ENCODE measurements around the gene ABHD1. TPM values are rescaled to one million over a fixed set of nuclear protein-coding genes. Genes with fewer than 3 reads are reported as not detected.
"Not testable (repeated sequence)": the region's sequence is repeated elsewhere in the genome, so short reads cannot be mapped to it uniquely, and the experiment has no call there.

Gene ABHD1
- total RNA-seq, 1 donor from 2014 or later: not detected

DNA sequence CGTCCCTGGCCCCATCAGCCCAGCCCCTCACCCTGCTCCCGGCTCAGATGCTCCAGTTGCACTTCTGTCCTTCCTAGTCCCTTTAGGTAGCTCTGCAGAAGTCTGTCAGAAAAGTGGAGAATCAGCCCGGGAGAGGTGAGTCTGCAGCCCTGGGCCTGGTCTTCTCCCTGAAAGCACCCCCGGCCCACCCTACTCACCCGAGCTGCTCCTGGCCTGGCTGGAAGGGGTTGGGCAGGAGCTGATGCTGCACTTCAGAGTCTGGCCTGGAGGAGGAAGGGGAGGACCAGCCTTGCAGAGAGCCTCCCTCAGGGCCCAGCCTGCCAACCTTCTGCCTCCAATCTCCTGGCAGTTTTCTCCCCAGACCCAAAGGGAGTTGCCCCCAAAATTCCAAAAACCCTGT lies 21.3 kb upstream of the ABHD1 start:
- no peaks in the 10 kb centered on the region for H3K36me3 ChIP-seq (ENCODE audit: control insufficient read depth, insufficient read depth, low read length)
- no peak for TF ChIP-seq CTCF (IDR thresholded peaks at IDR 0.05; ENCODE audit: insufficient read depth, low read length, poor library complexity, severe bottlenecking)
- no peak overlapping the region for H3K4me3 ChIP-seq (ENCODE audit: low read depth, low read length)
- no peak for DNase-seq (ENCODE audit: low read depth)
- no peaks in the 10 kb centered on the region for H3K27me3 ChIP-seq (ENCODE audit: control insufficient read depth, insufficient read depth, low read length)

DNA sequence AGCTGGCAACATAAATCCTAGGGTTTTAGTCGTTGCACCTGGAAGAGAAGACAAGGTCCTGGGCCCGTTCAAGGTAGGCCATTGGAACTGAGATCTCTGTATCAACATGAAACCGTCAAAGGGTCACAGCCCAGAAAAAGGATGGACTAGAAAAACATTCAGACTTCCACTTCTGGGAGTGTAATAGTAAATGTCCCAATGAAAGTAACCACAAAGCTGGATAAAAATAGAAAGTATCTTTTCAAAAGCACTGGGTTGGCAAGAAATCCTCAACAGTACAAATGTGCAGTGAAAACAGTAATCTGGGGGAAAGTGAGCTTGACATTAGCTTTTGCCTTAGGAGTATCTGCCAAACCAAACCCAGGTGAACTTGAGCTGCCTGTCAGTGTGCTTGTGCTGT lies 17.6 kb upstream of the ABHD1 start:
- no peak overlapping the region for H3K4me3 ChIP-seq (ENCODE audit: low read depth, low read length)
- no peaks in the 10 kb centered on the region for H3K36me3 ChIP-seq (ENCODE audit: control insufficient read depth, insufficient read depth, low read length)
- no peak for TF ChIP-seq CTCF (IDR thresholded peaks at IDR 0.05; ENCODE audit: insufficient read depth, low read length, poor library complexity, severe bottlenecking)
- no peaks in the 10 kb centered on the region for H3K27me3 ChIP-seq (ENCODE audit: control insufficient read depth, insufficient read depth, low read length)
- DNase-seq (ENCODE audit: low read depth): no peak

GRCh38 chr2:27108221-27108620 lies 15.4 kb upstream of the ABHD1 start:
- Histone ChIP-seq H3K36me3 (ENCODE audit: control insufficient read depth, insufficient read depth, low read length) (no peaks in the 10 kb centered on the region), H3K27me3 (ENCODE audit: control insufficient read depth, insufficient read depth, low read length) (peaks cover 3% of the 10 kb centered on the region), H3K4me3 (ENCODE audit: low read depth, low read length) (no peak overlapping the region)
- no peak for TF ChIP-seq CTCF (IDR thresholded peaks at IDR 0.05; ENCODE audit: insufficient read depth, low read length, poor library complexity, severe bottlenecking)
- no peak for DNase-seq (ENCODE audit: low read depth)

GRCh38 chr2:27109083-27109482 lies 14.5 kb upstream of the ABHD1 start:
- no peak for TF ChIP-seq CTCF (IDR thresholded peaks at IDR 0.05; ENCODE audit: insufficient read depth, low read length, poor library complexity, severe bottlenecking)
- no peak for DNase-seq (ENCODE audit: low read depth)
- Histone ChIP-seq H3K36me3 (ENCODE audit: control insufficient read depth, insufficient read depth, low read length) (no peaks in the 10 kb centered on the region), H3K4me3 (ENCODE audit: low read depth, low read length) (no peak overlapping the region), H3K27me3 (ENCODE audit: control insufficient read depth, insufficient read depth, low read length) (peaks cover 3% of the 10 kb centered on the region)

GRCh38 chr2:27110603-27111352 lies 12.8 kb upstream of the ABHD1 start:
- not testable (repeated sequence) for H3K27me3 ChIP-seq (ENCODE audit: control insufficient read depth, insufficient read depth, low read length); H3K36me3 ChIP-seq (ENCODE audit: control insufficient read depth, insufficient read depth, low read length); H3K4me3 ChIP-seq (ENCODE audit: low read depth, low read length); DNase-seq (ENCODE audit: low read depth)

GRCh38 chr2:27111392-27112078 lies 12.1 kb upstream of the ABHD1 start:
- not testable (repeated sequence) for H3K36me3 ChIP-seq (ENCODE audit: control insufficient read depth, insufficient read depth, low read length); H3K27me3 ChIP-seq (ENCODE audit: control insufficient read depth, insufficient read depth, low read length); DNase-seq (ENCODE audit: low read depth); H3K4me3 ChIP-seq (ENCODE audit: low read depth, low read length)

DNA sequence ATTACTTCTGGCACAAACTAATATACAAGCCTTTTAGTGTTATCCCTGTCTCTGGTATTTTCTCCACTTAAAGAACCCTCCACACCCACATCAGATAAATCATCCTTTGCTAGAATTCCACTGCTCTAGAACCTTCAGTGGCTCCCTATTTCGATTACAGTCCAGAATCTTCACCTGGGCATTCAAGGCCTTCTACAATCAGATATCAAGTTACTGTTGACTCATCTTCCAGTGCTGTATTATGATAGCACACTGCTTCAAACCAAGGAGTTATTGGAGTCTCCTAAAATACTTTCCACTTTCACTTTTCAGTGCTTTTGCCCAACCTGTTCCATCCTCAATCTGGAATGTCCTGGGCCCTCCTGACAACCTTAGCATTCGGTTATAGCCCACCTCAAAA lies 8.1 kb upstream of the ABHD1 start:
- no peak for DNase-seq (ENCODE audit: low read depth)
- H3K27me3 ChIP-seq (ENCODE audit: control insufficient read depth, insufficient read depth, low read length): peaks cover 26% of the 10 kb centered on the region
- no peaks in the 10 kb centered on the region for H3K36me3 ChIP-seq (ENCODE audit: control insufficient read depth, insufficient read depth, low read length)
- no peak for TF ChIP-seq CTCF (IDR thresholded peaks at IDR 0.05; ENCODE audit: insufficient read depth, low read length, poor library complexity, severe bottlenecking)
- H3K4me3 ChIP-seq (ENCODE audit: low read depth, low read length): no peak overlapping the region

Measured in kidney epithelial cell (primary cell).